ENCODE results near the gene ZFAND3. TPM values are rescaled to one million over a fixed set of nuclear protein-coding genes. Genes with fewer than 3 reads are reported as not detected.
A peak's percentile ranks its signal among the peaks of the same experiment; 100 is the strongest.

The ZFAND3 gene
- total and polyA plus RNA-seq, 2 experiments from 2014 or later: 36.5 to 50.0 TPM

- peak overlapping the region; percentile 82 for H3K4me2 ChIP-seq
- peaks cover 53% of the 10 kb centered on the region for H4K20me1 ChIP-seq (ENCODE audit: insufficient read depth, poor library complexity, severe bottlenecking)
- DNase-seq (ENCODE audit: low spot score): peak; percentile 26
- H3K27me3 ChIP-seq: no peaks in the 10 kb centered on the region
- peak overlapping the region; percentile 66 for H3K4me3 ChIP-seq
- no peak for TF ChIP-seq EZH2 (IDR thresholded peaks at IDR 0.05; ENCODE audit: borderline replicate concordance)
- no peak for TF ChIP-seq CTCF (IDR thresholded peaks at IDR 0.05; ENCODE audit: poor library complexity)
- no peak for TF ChIP-seq EZH2phosphoT487 (IDR thresholded peaks at IDR 0.05; ENCODE audit: low read depth, severe bottlenecking, unreplicated experiment)
- H3K9me3 ChIP-seq (ENCODE audit: low read depth): no peaks in the 10 kb centered on the region
- H3K4me1 ChIP-seq (ENCODE audit: insufficient read depth): peaks cover 33% of the 10 kb centered on the region
- no peaks in the 10 kb centered on the region for H3K9me2 ChIP-seq (replicated peaks; ENCODE audit: insufficient read depth)
- 41% methylated on average over 3 of the region's 3 CpGs for WGBS (ENCODE audit: low lambda C conversion rate, missing lambda C conversion rate)
- peak overlapping the region; percentile 95 for H3K27ac ChIP-seq
- no peak overlapping the region for H2AFZ ChIP-seq
- H3K79me2 ChIP-seq: peaks cover 66% of the 10 kb centered on the region
- no peaks in the 10 kb centered on the region for H3K36me3 ChIP-seq (replicated peaks; ENCODE audit: insufficient read depth, low read depth)
Measured at GRCh38 chr6:37820718-37821079, 1.2 kb downstream of the ZFAND3 start.

GRCh38 chr6:37821446-37821845 is 1.9 kb downstream of the ZFAND3 start:
- peaks cover 33% of the 10 kb centered on the region for H3K4me1 ChIP-seq (ENCODE audit: insufficient read depth)
- H2AFZ ChIP-seq: no peak overlapping the region
- H3K36me3 ChIP-seq (replicated peaks; ENCODE audit: insufficient read depth, low read depth): no peaks in the 10 kb centered on the region
- no peaks in the 10 kb centered on the region for H3K9me2 ChIP-seq (replicated peaks; ENCODE audit: insufficient read depth)
- WGBS (ENCODE audit: low lambda C conversion rate, missing lambda C conversion rate): 84% methylated on average over 7 of the region's 7 CpGs
- H3K27me3 ChIP-seq: no peaks in the 10 kb centered on the region
- H3K4me3 ChIP-seq: peak overlapping the region; percentile 66
- DNase-seq (ENCODE audit: low spot score): no peak
- TF ChIP-seq CTCF (IDR thresholded peaks at IDR 0.05; ENCODE audit: poor library complexity) (no peak), EZH2 (IDR thresholded peaks at IDR 0.05; ENCODE audit: borderline replicate concordance) (no peak), EZH2phosphoT487 (IDR thresholded peaks at IDR 0.05; ENCODE audit: low read depth, severe bottlenecking, unreplicated experiment) (no peak)
- H3K9me3 ChIP-seq (ENCODE audit: low read depth): no peaks in the 10 kb centered on the region
- peak overlapping the region; percentile 82 for H3K4me2 ChIP-seq
- H3K79me2 ChIP-seq: peaks cover 73% of the 10 kb centered on the region
- peak overlapping the region; percentile 95 for H3K27ac ChIP-seq
- peaks cover 60% of the 10 kb centered on the region for H4K20me1 ChIP-seq (ENCODE audit: insufficient read depth, poor library complexity, severe bottlenecking)

- Histone ChIP-seq H3K27me3 (no peaks in the 10 kb centered on the region), H2AFZ (no peak overlapping the region), H3K9me2 (replicated peaks; ENCODE audit: insufficient read depth) (no peaks in the 10 kb centered on the region), H3K79me2 (peaks cover 86% of the 10 kb centered on the region), H3K4me1 (ENCODE audit: insufficient read depth) (peaks cover 33% of the 10 kb centered on the region), H3K4me2 (peak overlapping the region; percentile 82), H3K4me3 (no peak overlapping the region), H3K36me3 (replicated peaks; ENCODE audit: insufficient read depth, low read depth) (no peaks in the 10 kb centered on the region), H4K20me1 (ENCODE audit: insufficient read depth, poor library complexity, severe bottlenecking) (peaks cover 77% of the 10 kb centered on the region), H3K27ac (peak overlapping the region; percentile 79), H3K9me3 (ENCODE audit: low read depth) (no peaks in the 10 kb centered on the region)
- peak; percentile 68 for DNase-seq (ENCODE audit: low spot score)
- WGBS (ENCODE audit: low lambda C conversion rate, missing lambda C conversion rate): 29% methylated on average over 12 of the region's 12 CpGs
- TF ChIP-seq EZH2phosphoT487 (IDR thresholded peaks at IDR 0.05; ENCODE audit: low read depth, severe bottlenecking, unreplicated experiment) (no peak), EZH2 (IDR thresholded peaks at IDR 0.05; ENCODE audit: borderline replicate concordance) (no peak), CTCF (IDR thresholded peaks at IDR 0.05; ENCODE audit: poor library complexity) (no peak)
Measured at GRCh38 chr6:37822851-37823682, 3.5 kb downstream of the ZFAND3 start.

Measured in hepatocyte (in vitro differentiated cells).